C4-2B (cell line): ENCODE measurements around the gene GALNT10.

Source experiments
- CTCF ChIP-seq: fragments of 450-650 bp; conservative IDR thresholded peaks from 2 replicates; pipeline ENCODE4 v1.5.1; 2017; ENCODE audit warnings: mild to moderate bottlenecking
- ZFX ChIP-seq: fragments of 450-650 bp; IDR thresholded peaks from 2 replicates; pipeline ENCODE4 v1.6.1; 2017

- TF ChIP-seq CTCF (no peak), ZFX (no peak)
Measured at GRCh38 chr5:154220625-154221024, 30.1 kb downstream of the GALNT10 start.
